GM06990 (cell line): Measurements from ENCODE around the gene FBLIM1.

Experiments used
- DNase-seq: peaks from one replicate; pipeline ENCODE4 v3.0.0-alpha.2; 2011; ENCODE audit not compliant: insufficient read length; ENCODE audit errors: extremely low read depth
- H3K27me3 ChIP-seq: replicated peaks from 2 replicates; pipeline ENCODE4 v1.6.0; 2011; ENCODE audit warnings: low read length; ENCODE audit not compliant: control insufficient read depth, insufficient read depth
- H3K36me3 ChIP-seq: 2 replicates; pipeline ENCODE4 v1.5.1; 2011; ENCODE audit warnings: low read length; ENCODE audit not compliant: control insufficient read depth, insufficient read depth
- H3K4me3 ChIP-seq: replicated peaks from 2 replicates; pipeline ENCODE4 v1.5.1; 2011; ENCODE audit warnings: low read depth, mild to moderate bottlenecking, control low read depth, low read length
- CTCF ChIP-seq: IDR thresholded peaks from 2 replicates; pipeline ENCODE4 v1.5.1; 2011; ENCODE audit warnings: low read length, control low read depth, mild to moderate bottlenecking, inconsistent platforms; ENCODE audit not compliant: insufficient read depth, poor library complexity, severe bottlenecking

The FBLIM1 gene

GRCh38 chr1:15723631-15724246 is 34.9 kb upstream of the FBLIM1 start:
- Histone ChIP-seq H3K4me3 (no peak overlapping the region), H3K36me3 (peaks cover 66% of the 10 kb centered on the region), H3K27me3 (no peaks in the 10 kb centered on the region)
- no peak for DNase-seq
- no peak for TF ChIP-seq CTCF

GRCh38 chr1:15724949-15725880 is 33.4 kb upstream of the FBLIM1 start:
- Histone ChIP-seq H3K27me3 (no peaks in the 10 kb centered on the region), H3K4me3 (no peak overlapping the region), H3K36me3 (peaks cover 65% of the 10 kb centered on the region)
- TF ChIP-seq CTCF = no peak
- no peak for DNase-seq

- TF ChIP-seq CTCF = no peak
- no peak overlapping the region for H3K4me3 ChIP-seq
- no peak for DNase-seq
- no peaks in the 10 kb centered on the region for H3K27me3 ChIP-seq
- H3K36me3 ChIP-seq = peaks cover 67% of the 10 kb centered on the region
These were observed 32.1 kb upstream of the FBLIM1 start for GRCh38 chr1:15726508-15726907.

GRCh38 chr1:15727021-15727420 is 31.6 kb upstream of the FBLIM1 start:
- peaks cover 69% of the 10 kb centered on the region for H3K36me3 ChIP-seq

GRCh38 chr1:15727424-15727823 is 31.2 kb upstream of the FBLIM1 start:
- no peak for TF ChIP-seq CTCF
- Histone ChIP-seq H3K36me3 (peaks cover 71% of the 10 kb centered on the region), H3K27me3 (no peaks in the 10 kb centered on the region), H3K4me3 (no peak overlapping the region)
- no peak for DNase-seq

More at GRCh38 chr1:15727021-15727420, 31.6 kb upstream of the FBLIM1 start:
- TF ChIP-seq CTCF = no peak
- DNase-seq = no peak
- no peak overlapping the region for H3K4me3 ChIP-seq
- no peaks in the 10 kb centered on the region for H3K27me3 ChIP-seq
